HCT116 (cell line): Measurements from ENCODE around the gene PAX5. TPM values are rescaled to one million over a fixed set of nuclear protein-coding genes. Genes with fewer than 3 reads are reported as not detected.

Experiments used
- ATAC-seq: fragments of 200-7000 bp; cut with Tn5 transposase; 2 replicates; pipeline ENCODE4 v1.9.1; 2020; ENCODE audit warnings: mild to moderate bottlenecking, moderate library complexity
- BruUV-seq: library from RNA; stranded (reverse); fragments of 400-500 nt; replicated peaks from 2 replicates; lab custom pipeline; 2021; lab: Mats Ljungman, UMichigan
- CTCF ChIA-PET: fragments of 300-600 bp; sonication (Branson Sonifier 250); formaldehyde crosslinking; loops from one replicate; lab custom pipeline; 2021; ENCODE audit warnings: antibody characterized with exemption; lab: Charles Lee
- POLR2A ChIA-PET: fragments of 300-600, 350-600 bp; sonication (Branson Sonifier 250); formaldehyde crosslinking; loops from one replicate; lab custom pipeline; 2021; ENCODE audit warnings: antibody characterized with exemption; lab: Charles Lee
- RAD21 ChIA-PET, 2 experiments: fragments of 300-600 bp; sonication (Branson Sonifier 250); formaldehyde crosslinking; loops; one replicate each; lab custom pipeline; 2023; ENCODE audit warnings: low total read pairs in 2 of 2; ENCODE audit not compliant: uncharacterized antibody in 2 of 2, unreplicated experiment in 2 of 2, low non-redundant PET in 1 of 2; lab: Charles Lee
- DNase-seq: peaks from one replicate; pipeline ENCODE4 v3.0.0-alpha.2; 2010; ENCODE audit warnings: low read depth, low spot score
- H2AFZ ChIP-seq: fragments of 200-600 bp; shearing (Covaris generic), sonication (generic); 2 replicates; pipeline ENCODE4 v1.6.1; 2017; ENCODE audit warnings: low read depth, mixed run types, mixed read lengths, antibody characterized with exemption, low read length; ENCODE audit not compliant: poor library complexity, severe bottlenecking
- H3K27ac ChIP-seq: 2 replicates; pipeline ENCODE4 v1.5.1; 2012; ENCODE audit warnings: low read depth, low read length
- H3K27me3 ChIP-seq: fragments of 200-600 bp; sonication (generic); 2 replicates; pipeline ENCODE4 v1.6.1; 2016; ENCODE audit warnings: mixed run types, low read length, mixed read lengths; ENCODE audit not compliant: insufficient read depth
- H3K36me3 ChIP-seq, 2 experiments: fragments of 200-500 bp in 1 of 2; fragments of 200-600 bp in 1 of 2; sonication (Bioruptor generic) in 1 of 2; sonication (generic) in 1 of 2; 2 replicates each; pipeline versions ENCODE4 v1.5.1 to v1.6.1; 2014 to 2016; ENCODE audit warnings: low read length in 2 of 2, inconsistent platforms in 1 of 2, mixed read lengths in 1 of 2, mixed run types in 1 of 2; ENCODE audit not compliant: insufficient read depth in 2 of 2, control insufficient read depth in 1 of 2
- H3K4me1 ChIP-seq, 2 experiments: fragments of 200-600 bp in 1 of 2; sonication (generic) in 1 of 2; 2 replicates each; pipeline versions ENCODE4 v1.5.1 to v1.6.1; 2012 to 2017; ENCODE audit warnings: low read length in 2 of 2, inconsistent platforms in 1 of 2, mild to moderate bottlenecking in 1 of 2, mixed read lengths in 1 of 2, mixed run types in 1 of 2, moderate library complexity in 1 of 2; ENCODE audit not compliant: insufficient read depth in 2 of 2, control insufficient read depth in 1 of 2
- H3K4me2 ChIP-seq: fragments of 200-600 bp; sonication (generic); 2 replicates; pipeline ENCODE4 v1.6.1; 2017; ENCODE audit warnings: mixed run types, low read length, mixed read lengths
- H3K4me3 ChIP-seq, 2 experiments: fragments of 200-600 bp in 1 of 2; sonication (generic) in 1 of 2; replicated peaks in 1 of 2; 2 replicates each; pipeline ENCODE4 v1.5.1; 2011 to 2016; ENCODE audit warnings: low read length in 2 of 2, control low read depth in 1 of 2, low read depth in 1 of 2, mild to moderate bottlenecking in 1 of 2, mixed read lengths in 1 of 2, mixed run types in 1 of 2
- H3K79me2 ChIP-seq: fragments of 200-600 bp; sonication (generic); 2 replicates; pipeline ENCODE4 v1.6.1; 2017; ENCODE audit warnings: mild to moderate bottlenecking, mixed run types, low read length, moderate library complexity, mixed read lengths; ENCODE audit not compliant: insufficient read depth
- H3K9ac ChIP-seq: fragments of 200-600 bp; sonication (generic); 2 replicates; pipeline ENCODE4 v1.6.1; 2016; ENCODE audit warnings: low read length, mixed read lengths
- H3K9me2 ChIP-seq: fragments of 200-600 bp; sonication (generic), shearing (Covaris generic); 2 replicates; pipeline ENCODE4 v1.6.1; 2017; ENCODE audit warnings: mixed run types, mild to moderate bottlenecking, moderate library complexity; ENCODE audit not compliant: insufficient read depth
- H3K9me3 ChIP-seq, 2 experiments: fragments of 200-500 bp in 1 of 2; fragments of 200-600 bp in 1 of 2; sonication (Bioruptor generic) in 1 of 2; sonication (generic) in 1 of 2; 2 replicates each; pipeline ENCODE4 v1.6.1; 2014 to 2017; ENCODE audit warnings: low read length in 2 of 2, mixed read lengths in 2 of 2, inconsistent platforms in 1 of 2, low read depth in 1 of 2, mild to moderate bottlenecking in 1 of 2, mixed run types in 1 of 2, moderate library complexity in 1 of 2; ENCODE audit not compliant: control insufficient read depth in 1 of 2, insufficient read depth in 1 of 2
- H4K20me1 ChIP-seq: fragments of 200-600 bp; sonication (generic), shearing (Covaris generic); 2 replicates; pipeline ENCODE4 v1.6.1; 2017; ENCODE audit warnings: mixed run types, mild to moderate bottlenecking, moderate library complexity; ENCODE audit not compliant: insufficient read depth
- CBX3 ChIP-seq: IDR thresholded peaks from 2 replicates; pipeline ENCODE4 v1.6.1; 2012; ENCODE audit warnings: low read depth
- CEBPB ChIP-seq: IDR thresholded peaks from 2 replicates; pipeline ENCODE4 v1.6.1; 2012; ENCODE audit warnings: low read depth
- EGR1 ChIP-seq: IDR thresholded peaks from 2 replicates; pipeline ENCODE4 v1.6.1; 2012; ENCODE audit warnings: low read depth
- ELF1 ChIP-seq: IDR thresholded peaks from 2 replicates; pipeline ENCODE4 v1.6.1; 2012; ENCODE audit warnings: low read depth, borderline replicate concordance
- EZH2 ChIP-seq: fragments of 200-600 bp; sonication (generic); IDR thresholded peaks from 2 replicates; pipeline ENCODE4 v1.6.1; 2017; ENCODE audit warnings: antibody characterized with exemption, mixed run types
- FOSL1 ChIP-seq: IDR thresholded peaks from 2 replicates; pipeline ENCODE4 v1.6.1; 2012; ENCODE audit warnings: low read depth
- POLR2A ChIP-seq: IDR thresholded peaks from 2 replicates; pipeline ENCODE4 v1.7.0; 2011; ENCODE audit warnings: borderline replicate concordance; ENCODE audit not compliant: insufficient read depth, insufficient read length; ENCODE audit errors: extremely low read depth
- RAD21 ChIP-seq: IDR thresholded peaks from 2 replicates; pipeline ENCODE4 v1.6.1; 2012; ENCODE audit warnings: low read depth, mild to moderate bottlenecking
- SP1 ChIP-seq: IDR thresholded peaks from 2 replicates; pipeline ENCODE4 v1.6.1; 2012; ENCODE audit warnings: low read depth
- SRF ChIP-seq: IDR thresholded peaks from 2 replicates; pipeline ENCODE4 v1.6.1; 2012; ENCODE audit warnings: low read depth
- TCF7L2 ChIP-seq: IDR thresholded peaks from 2 replicates; pipeline ENCODE4 v1.7.0; 2011; ENCODE audit warnings: borderline replicate concordance, inconsistent platforms; ENCODE audit not compliant: insufficient read depth, insufficient read length; ENCODE audit errors: extremely low read depth
- ZFX ChIP-seq: fragments of 450-650 bp; IDR thresholded peaks from 2 replicates; pipeline ENCODE4 v1.6.1; 2017
- ZNF274 ChIP-seq: fragments of 200-500 bp; sonication (Bioruptor generic); IDR thresholded peaks from 2 replicates; pipeline ENCODE4 v1.6.1; 2014; ENCODE audit warnings: mild to moderate bottlenecking, low read depth, low read length, inconsistent platforms
- intact Hi-C: fragments of 100-400 bp; cut with micrococcal nuclease; formaldehyde crosslinking; loops from 2 replicates; pipeline ENCODE4 v1.10.0; 2022
- total RNA-seq: library from RNA; stranded (reverse); gene quantifications from one replicate; pipeline ENCODE4 v1.2.1, GENCODE V29; 2021; ENCODE audit not compliant: unreplicated experiment
- TF ChIP-seq, protein P1 (sequence below), 3 experiments: fragments of 200-600 bp in 1 of 3; sonication (generic) in 1 of 3; IDR thresholded peaks in 2 of 3; conservative IDR thresholded peaks in 1 of 3; 2 replicates each; pipeline ENCODE4 v1.5.1; 2012 to 2017; ENCODE audit warnings: low read depth in 2 of 3, low read length in 2 of 3, antibody characterized with exemption in 1 of 3, borderline replicate concordance in 1 of 3, control low read depth in 1 of 3, mild to moderate bottlenecking in 1 of 3, mixed read lengths in 1 of 3, mixed run types in 1 of 3, moderate library complexity in 1 of 3; ENCODE audit not compliant: insufficient read depth in 1 of 3
- TF ChIP-seq, protein P2 (sequence below): IDR thresholded peaks from 2 replicates; pipeline ENCODE4 v1.6.1; 2012; ENCODE audit warnings: low read depth
- TF ChIP-seq, protein P3 (sequence below): IDR thresholded peaks from 2 replicates; pipeline ENCODE4 v1.6.1; 2011; ENCODE audit warnings: mild to moderate bottlenecking, low read length, moderate library complexity; ENCODE audit not compliant: insufficient replicate concordance; ENCODE audit errors: extremely low read depth
- TF ChIP-seq, protein P4 (sequence below): IDR thresholded peaks from 2 replicates; pipeline ENCODE4 v1.6.1; 2012

PAX5 gene
- total RNA-seq, 1 experiment from 2014 or later = 0.17 TPM

DNA sequence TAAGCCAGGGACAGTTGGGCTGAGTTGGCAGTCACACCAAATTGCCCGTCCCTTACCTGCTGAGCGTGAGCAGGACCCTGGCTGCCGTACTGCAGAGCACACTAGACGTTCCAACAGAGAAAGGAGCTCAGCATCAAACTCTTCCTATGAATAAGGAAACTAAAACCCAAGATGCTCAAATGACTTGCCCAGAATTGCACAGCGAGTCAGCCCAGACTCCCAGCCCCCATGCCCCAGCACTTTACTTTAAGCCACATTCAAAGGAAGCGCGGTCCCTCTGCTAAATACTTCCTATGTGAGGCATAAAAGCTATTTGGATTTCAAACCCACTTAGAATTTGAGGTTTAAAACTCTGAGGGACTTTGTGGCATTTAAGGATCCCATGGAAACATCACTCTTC, 23.9 kb downstream of the PAX5 start:
- CTCF ChIA-PET = no interaction called here
- RAD21 ChIA-PET = no interaction called here
- no peak overlapping the region for H3K4me3 ChIP-seq
- H3K9ac ChIP-seq = no peak overlapping the region
- no peaks in the 10 kb centered on the region for H3K79me2 ChIP-seq
- no peaks in the 10 kb centered on the region for H3K36me3 ChIP-seq
- POLR2A ChIA-PET = no interaction called here
- BruUV-seq = no TSS peak
- H3K27ac ChIP-seq = no peak overlapping the region
- H2AFZ ChIP-seq = no peak overlapping the region
- H3K4me1 ChIP-seq = no peaks in the 10 kb centered on the region
- H3K27me3 ChIP-seq = peaks cover 79% of the 10 kb centered on the region
- intact Hi-C loops = loop anchor here (2.0 kb wide), 1 partner anchor 35 kb away; no protein-coding TSS in a partner anchor
- H3K9me3 ChIP-seq = no peaks in the 10 kb centered on the region
- TF ChIP-seq TCF7L2 = no peak
- TF ChIP-seq ELF1 = no peak
- TF ChIP-seq ZFX = no peak
- no peak for TF ChIP-seq ZNF274
- no peak for TF ChIP-seq EGR1
- TF ChIP-seq, protein P1, sequence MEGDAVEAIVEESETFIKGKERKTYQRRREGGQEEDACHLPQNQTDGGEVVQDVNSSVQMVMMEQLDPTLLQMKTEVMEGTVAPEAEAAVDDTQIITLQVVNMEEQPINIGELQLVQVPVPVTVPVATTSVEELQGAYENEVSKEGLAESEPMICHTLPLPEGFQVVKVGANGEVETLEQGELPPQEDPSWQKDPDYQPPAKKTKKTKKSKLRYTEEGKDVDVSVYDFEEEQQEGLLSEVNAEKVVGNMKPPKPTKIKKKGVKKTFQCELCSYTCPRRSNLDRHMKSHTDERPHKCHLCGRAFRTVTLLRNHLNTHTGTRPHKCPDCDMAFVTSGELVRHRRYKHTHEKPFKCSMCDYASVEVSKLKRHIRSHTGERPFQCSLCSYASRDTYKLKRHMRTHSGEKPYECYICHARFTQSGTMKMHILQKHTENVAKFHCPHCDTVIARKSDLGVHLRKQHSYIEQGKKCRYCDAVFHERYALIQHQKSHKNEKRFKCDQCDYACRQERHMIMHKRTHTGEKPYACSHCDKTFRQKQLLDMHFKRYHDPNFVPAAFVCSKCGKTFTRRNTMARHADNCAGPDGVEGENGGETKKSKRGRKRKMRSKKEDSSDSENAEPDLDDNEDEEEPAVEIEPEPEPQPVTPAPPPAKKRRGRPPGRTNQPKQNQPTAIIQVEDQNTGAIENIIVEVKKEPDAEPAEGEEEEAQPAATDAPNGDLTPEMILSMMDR (IDR thresholded peaks at IDR 0.05 in 2 of 3, conservative IDR thresholded peaks at IDR 0.05 in 1 of 3; ENCODE audit: borderline replicate concordance in 1 of 3, insufficient read depth in 1 of 3, low read depth in 2 of 3, low read length in 2 of 3) = no peak
- TF ChIP-seq POLR2A = no peak
- TF ChIP-seq CEBPB = no peak
- no peak for TF ChIP-seq SRF
- no peak for TF ChIP-seq SP1
- no peak for TF ChIP-seq EZH2
- TF ChIP-seq, protein P2, sequence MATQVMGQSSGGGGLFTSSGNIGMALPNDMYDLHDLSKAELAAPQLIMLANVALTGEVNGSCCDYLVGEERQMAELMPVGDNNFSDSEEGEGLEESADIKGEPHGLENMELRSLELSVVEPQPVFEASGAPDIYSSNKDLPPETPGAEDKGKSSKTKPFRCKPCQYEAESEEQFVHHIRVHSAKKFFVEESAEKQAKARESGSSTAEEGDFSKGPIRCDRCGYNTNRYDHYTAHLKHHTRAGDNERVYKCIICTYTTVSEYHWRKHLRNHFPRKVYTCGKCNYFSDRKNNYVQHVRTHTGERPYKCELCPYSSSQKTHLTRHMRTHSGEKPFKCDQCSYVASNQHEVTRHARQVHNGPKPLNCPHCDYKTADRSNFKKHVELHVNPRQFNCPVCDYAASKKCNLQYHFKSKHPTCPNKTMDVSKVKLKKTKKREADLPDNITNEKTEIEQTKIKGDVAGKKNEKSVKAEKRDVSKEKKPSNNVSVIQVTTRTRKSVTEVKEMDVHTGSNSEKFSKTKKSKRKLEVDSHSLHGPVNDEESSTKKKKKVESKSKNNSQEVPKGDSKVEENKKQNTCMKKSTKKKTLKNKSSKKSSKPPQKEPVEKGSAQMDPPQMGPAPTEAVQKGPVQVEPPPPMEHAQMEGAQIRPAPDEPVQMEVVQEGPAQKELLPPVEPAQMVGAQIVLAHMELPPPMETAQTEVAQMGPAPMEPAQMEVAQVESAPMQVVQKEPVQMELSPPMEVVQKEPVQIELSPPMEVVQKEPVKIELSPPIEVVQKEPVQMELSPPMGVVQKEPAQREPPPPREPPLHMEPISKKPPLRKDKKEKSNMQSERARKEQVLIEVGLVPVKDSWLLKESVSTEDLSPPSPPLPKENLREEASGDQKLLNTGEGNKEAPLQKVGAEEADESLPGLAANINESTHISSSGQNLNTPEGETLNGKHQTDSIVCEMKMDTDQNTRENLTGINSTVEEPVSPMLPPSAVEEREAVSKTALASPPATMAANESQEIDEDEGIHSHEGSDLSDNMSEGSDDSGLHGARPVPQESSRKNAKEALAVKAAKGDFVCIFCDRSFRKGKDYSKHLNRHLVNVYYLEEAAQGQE = no peak
- no peak for TF ChIP-seq FOSL1
- TF ChIP-seq, protein P3, sequence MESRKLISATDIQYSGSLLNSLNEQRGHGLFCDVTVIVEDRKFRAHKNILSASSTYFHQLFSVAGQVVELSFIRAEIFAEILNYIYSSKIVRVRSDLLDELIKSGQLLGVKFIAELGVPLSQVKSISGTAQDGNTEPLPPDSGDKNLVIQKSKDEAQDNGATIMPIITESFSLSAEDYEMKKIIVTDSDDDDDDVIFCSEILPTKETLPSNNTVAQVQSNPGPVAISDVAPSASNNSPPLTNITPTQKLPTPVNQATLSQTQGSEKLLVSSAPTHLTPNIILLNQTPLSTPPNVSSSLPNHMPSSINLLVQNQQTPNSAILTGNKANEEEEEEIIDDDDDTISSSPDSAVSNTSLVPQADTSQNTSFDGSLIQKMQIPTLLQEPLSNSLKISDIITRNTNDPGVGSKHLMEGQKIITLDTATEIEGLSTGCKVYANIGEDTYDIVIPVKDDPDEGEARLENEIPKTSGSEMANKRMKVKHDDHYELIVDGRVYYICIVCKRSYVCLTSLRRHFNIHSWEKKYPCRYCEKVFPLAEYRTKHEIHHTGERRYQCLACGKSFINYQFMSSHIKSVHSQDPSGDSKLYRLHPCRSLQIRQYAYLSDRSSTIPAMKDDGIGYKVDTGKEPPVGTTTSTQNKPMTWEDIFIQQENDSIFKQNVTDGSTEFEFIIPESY = no peak
- TF ChIP-seq CBX3 = no peak
- TF ChIP-seq, protein P4, sequence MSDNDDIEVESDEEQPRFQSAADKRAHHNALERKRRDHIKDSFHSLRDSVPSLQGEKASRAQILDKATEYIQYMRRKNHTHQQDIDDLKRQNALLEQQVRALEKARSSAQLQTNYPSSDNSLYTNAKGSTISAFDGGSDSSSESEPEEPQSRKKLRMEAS = no peak
- TF ChIP-seq RAD21 = no peak
- TF ChIP-seq, all 23 proteins: peak for 0
- ATAC-seq (no peak), DNase-seq (no peak)
- Histone ChIP-seq H3K4me2 (no peak overlapping the region), H3K9me2 (no peaks in the 10 kb centered on the region), H4K20me1 (no peaks in the 10 kb centered on the region)
